ENCODE results near the gene SUMO2.
A peak's percentile ranks its signal among the peaks of the same experiment; 100 is the strongest.

Gene SUMO2

GRCh38 chr17:75205037-75205792 lies 22.5 kb upstream of the SUMO2 start, which contains the start of gene NUP85 (continued):
- peak; percentile 89 for TF ChIP-seq PATZ1 (tag by site-specific recombination; IDR thresholded peaks at IDR 0.05)
- peak; percentile 92 for TF ChIP-seq FEZF1 (tag by site-specific recombination; IDR thresholded peaks at IDR 0.05)
- TF ChIP-seq PRDM4 (tag by site-specific recombination; IDR thresholded peaks at IDR 0.05), result peak; percentile 26; the same call in 1 of the 2 replicates
- peak; percentile 81 for TF ChIP-seq ZNF629 (tag by site-specific recombination; IDR thresholded peaks at IDR 0.05)
- TF ChIP-seq MEIS1 (CRISPR knock-in tag; IDR thresholded peaks at IDR 0.05; ENCODE audit: borderline replicate concordance), result no peak
- peak; percentile 29 for TF ChIP-seq ZNF518A (tag by site-specific recombination; conservative IDR thresholded peaks at IDR 0.05; ENCODE audit: low read depth)
- TF ChIP-seq ZXDB (tag by site-specific recombination; IDR thresholded peaks at IDR 0.05), result peak; percentile 84
- TF ChIP-seq AEBP2 (tag by site-specific recombination; IDR thresholded peaks at IDR 0.05; ENCODE audit: borderline replicate concordance), result no peak

- ChIA-PET POLR2A (no interaction called here), CTCF (interaction anchor here (0.6 to 8.6 kb wide), 17 partner anchors 9 to 409 kb away, joined by 3 to 149 read pairs (median 6); partner anchors contain the start of genes MIF4GD and NT5C)
- H3K9me3 ChIP-seq (ENCODE audit: control insufficient read depth, insufficient read depth, low read depth, low read length), result no peaks in the 10 kb centered on the region
- no peaks in the 10 kb centered on the region for H3K4me1 ChIP-seq (ENCODE audit: control insufficient read depth, insufficient read depth, low read length)
- H3K27ac ChIP-seq (ENCODE audit: extremely low read depth, low read depth, low read length), result no peak overlapping the region
- H3K36me3 ChIP-seq (ENCODE audit: control insufficient read depth in 2 of 2, insufficient read depth in 1 of 2, low read length in 2 of 2), result no peaks in the 10 kb centered on the region; a peak in 1 of 3 replicates
- H3K4me3 ChIP-seq (ENCODE audit: low read depth, low read length), result no peak overlapping the region
- TF ChIP-seq IKZF3 (tag by site-specific recombination; IDR thresholded peaks at IDR 0.05) (no peak), ZNF18 (tag by site-specific recombination; IDR thresholded peaks at IDR 0.05) (no peak), ZBTB6 (tag by site-specific recombination; IDR thresholded peaks at IDR 0.05) (no peak), ZNF639 (tag by site-specific recombination; IDR thresholded peaks at IDR 0.05) (no peak), ZNF513 (tag by site-specific recombination; IDR thresholded peaks at IDR 0.05) (no peak), ZNF132 (tag by site-specific recombination; IDR thresholded peaks at IDR 0.05; ENCODE audit: borderline replicate concordance) (no peak), ZNF501 (tag by site-specific recombination; IDR thresholded peaks at IDR 0.05) (no peak), ZNF658 (tag by site-specific recombination; IDR thresholded peaks at IDR 0.05) (no peak)
Observed at GRCh38 chr17:75199886-75200618, 17.3 kb upstream of the SUMO2 start.
